ENCODE data around the gene CENPP.
A peak's percentile ranks its signal among the peaks of the same experiment; 100 is the strongest.

The CENPP gene

DNA sequence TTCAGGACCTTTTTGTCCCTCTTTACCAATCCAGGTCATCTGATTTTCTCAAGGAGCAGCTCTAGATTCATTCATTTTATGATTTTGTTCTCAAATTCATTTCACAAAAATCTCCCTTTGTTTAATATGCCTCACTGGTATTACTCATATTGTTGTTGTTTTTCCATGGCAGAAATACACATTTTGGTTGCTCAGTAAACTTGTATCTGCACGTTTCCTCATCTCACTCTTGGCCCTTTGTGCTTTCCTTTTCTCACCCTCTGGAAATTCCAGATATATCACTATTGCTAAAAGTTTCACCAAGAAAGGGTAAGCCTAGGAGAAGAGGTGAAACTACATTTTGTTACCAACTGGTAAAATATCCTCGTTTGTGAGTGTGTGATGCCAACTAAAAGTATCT, 141.8 kb downstream of the CENPP start:
- TF ChIP-seq, protein P1, sequence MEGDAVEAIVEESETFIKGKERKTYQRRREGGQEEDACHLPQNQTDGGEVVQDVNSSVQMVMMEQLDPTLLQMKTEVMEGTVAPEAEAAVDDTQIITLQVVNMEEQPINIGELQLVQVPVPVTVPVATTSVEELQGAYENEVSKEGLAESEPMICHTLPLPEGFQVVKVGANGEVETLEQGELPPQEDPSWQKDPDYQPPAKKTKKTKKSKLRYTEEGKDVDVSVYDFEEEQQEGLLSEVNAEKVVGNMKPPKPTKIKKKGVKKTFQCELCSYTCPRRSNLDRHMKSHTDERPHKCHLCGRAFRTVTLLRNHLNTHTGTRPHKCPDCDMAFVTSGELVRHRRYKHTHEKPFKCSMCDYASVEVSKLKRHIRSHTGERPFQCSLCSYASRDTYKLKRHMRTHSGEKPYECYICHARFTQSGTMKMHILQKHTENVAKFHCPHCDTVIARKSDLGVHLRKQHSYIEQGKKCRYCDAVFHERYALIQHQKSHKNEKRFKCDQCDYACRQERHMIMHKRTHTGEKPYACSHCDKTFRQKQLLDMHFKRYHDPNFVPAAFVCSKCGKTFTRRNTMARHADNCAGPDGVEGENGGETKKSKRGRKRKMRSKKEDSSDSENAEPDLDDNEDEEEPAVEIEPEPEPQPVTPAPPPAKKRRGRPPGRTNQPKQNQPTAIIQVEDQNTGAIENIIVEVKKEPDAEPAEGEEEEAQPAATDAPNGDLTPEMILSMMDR (IDR thresholded peaks at IDR 0.05) = no peak
- DNase-seq (ENCODE audit: low spot score) = no peak
- Histone ChIP-seq H3K4me3 (no peak overlapping the region), H3K27ac (peak overlapping the region in 1 of 2 donors; percentile 58)

DNA sequence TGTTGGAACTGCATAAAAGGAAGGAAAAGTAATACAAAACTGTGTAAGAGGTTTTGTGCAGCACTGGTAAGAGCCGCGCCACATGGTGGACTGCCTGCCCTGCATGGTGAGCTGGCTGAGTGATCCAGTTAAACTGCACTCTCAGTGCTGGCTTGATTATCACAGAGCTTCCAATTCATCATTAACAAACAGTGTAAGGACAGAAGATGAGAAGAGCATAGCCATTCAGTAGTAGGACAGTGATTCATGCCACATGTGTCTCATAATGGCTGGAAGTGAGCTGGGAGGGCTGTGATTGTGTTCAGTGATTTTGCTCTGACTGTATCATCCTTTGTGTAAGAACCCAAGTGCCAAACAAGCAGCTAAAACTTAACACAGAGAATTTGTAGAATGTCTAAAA, 142.5 kb downstream of the CENPP start:
- Histone ChIP-seq H3K4me3 (no peak overlapping the region), H3K27ac (peak overlapping the region in 1 of 2 donors; percentile 58)
- TF ChIP-seq, protein P1 (IDR thresholded peaks at IDR 0.05) = no peak
- DNase-seq (ENCODE audit: low spot score) = no peak

DNA sequence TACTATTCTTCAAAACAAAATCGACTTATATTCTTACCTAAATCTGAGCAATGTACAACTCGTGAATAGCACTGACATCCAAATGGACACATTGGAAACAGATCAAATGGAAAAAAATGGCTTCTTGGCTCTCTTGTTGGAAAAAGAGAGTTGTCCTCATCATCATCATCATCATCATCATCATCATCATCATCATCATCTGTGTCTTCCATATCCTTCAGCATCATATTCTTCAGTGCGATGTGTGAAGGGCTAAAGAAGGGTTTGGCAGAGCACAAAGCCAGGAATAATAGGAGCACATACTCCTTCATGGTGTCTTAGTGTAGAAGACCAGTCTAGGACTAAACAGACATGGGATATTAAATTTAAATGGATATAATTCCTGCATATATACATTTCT, 148.8 kb downstream of the CENPP start:
- no peak overlapping the region for H3K4me3 ChIP-seq
- TF ChIP-seq, protein P1 (IDR thresholded peaks at IDR 0.05) = no peak
- no peak overlapping the region for H3K27ac ChIP-seq
- no peak for DNase-seq (ENCODE audit: low spot score)

DNA sequence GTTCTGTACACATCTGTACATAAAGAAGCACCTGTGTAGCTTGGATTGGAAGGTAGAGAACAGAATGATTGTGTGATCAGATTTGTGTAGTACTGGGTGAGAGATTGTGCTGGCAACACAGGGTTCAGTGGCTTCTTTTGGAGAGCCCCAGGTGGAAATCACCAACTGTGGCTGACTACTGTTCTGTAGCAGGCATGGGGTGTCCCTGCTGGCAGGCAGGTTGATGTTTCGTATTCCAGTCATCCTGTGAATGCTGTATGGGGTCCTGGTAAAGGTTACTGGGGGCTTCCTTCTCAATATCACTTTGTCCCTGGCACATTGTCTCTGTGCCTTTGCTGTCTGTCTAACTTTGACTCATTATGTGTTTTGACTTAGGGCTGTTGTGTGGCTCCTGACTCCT, 151.2 kb downstream of the CENPP start:
- H3K4me3 ChIP-seq = peak overlapping the region; percentile 39
- peak overlapping the region in 1 of 2 donors; percentile 74 for H3K27ac ChIP-seq
- TF ChIP-seq, protein P1 (IDR thresholded peaks at IDR 0.05) = no peak
- DNase-seq (ENCODE audit: low spot score) = no peak

DNA sequence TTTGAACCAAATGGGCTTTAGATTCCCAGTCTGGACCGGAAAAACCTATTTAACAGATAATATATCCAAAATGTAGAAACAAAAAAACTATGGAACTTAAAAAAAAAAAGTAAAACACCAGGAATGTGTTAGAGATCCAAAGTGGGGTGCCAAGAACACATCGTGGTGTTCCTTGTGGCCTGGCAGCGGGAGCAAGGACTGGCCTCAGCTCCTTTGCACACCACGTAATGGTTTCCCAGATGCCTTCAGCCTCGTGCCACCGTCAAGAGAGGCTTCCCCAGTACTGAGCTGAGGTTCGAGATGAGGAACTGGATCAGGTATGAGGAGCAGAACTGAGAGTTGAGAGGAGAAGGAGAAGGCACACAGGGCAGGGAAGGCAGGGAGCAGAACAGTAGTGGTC, 153.0 kb downstream of the CENPP start:
- Histone ChIP-seq H3K4me3 (peak overlapping the region; percentile 32), H3K27ac (peak overlapping the region; percentile 78 to 87)
- TF ChIP-seq, protein P1 (IDR thresholded peaks at IDR 0.05) = no peak
- DNase-seq (ENCODE audit: low spot score) = no peak

DNA sequence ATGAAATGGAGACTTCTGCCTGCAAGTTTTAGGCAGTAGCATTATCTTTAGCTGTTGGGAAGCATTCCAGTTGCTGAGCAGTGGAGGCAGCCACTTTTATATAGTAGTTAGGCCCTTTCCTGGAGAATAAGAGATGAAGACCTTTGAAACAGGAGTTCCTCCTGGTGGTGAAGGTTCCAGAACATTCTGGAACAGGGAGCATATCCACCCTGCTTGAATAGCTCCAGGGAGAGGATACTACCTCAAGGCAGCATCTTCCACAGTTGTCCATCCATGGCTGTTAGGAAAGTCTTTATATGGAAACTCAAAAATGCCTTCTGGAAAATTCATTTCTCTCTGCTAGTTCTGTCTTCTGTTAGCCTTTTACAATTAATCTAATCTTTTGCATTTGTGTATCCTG, 153.6 kb downstream of the CENPP start:
- TF ChIP-seq, protein P1 (IDR thresholded peaks at IDR 0.05) = no peak
- peak overlapping the region; percentile 78 to 87 for H3K27ac ChIP-seq
- H3K4me3 ChIP-seq = peak overlapping the region; percentile 32
- no peak for DNase-seq (ENCODE audit: low spot score)

DNA sequence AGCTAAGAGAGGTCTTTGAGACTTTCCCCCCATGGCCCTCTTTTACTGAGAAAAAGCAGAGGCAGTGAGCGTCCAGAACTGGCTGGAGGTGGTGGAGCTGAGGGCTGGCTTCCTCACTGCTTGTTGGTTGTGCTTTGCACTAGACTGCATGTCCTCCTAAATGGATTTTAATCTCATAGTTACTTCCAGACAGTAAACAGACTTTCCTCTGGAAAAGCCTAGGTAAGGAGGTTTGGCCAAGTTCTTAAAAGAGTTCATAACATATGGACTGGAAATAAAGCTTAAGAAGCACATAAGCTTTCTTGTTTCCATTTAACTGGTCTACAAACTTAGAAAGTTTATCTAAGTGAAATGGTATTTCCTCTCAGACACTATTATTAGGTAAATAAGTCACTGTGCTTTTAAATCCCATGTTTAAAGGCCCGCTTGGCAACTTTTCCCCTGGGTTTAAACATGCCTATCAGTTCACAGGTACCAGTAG, 154.6 kb downstream of the CENPP start:
- Histone ChIP-seq H3K4me3 (peak overlapping the region; percentile 62), H3K27ac (peak overlapping the region; percentile 78 to 87)
- TF ChIP-seq, protein P1 (IDR thresholded peaks at IDR 0.05) = no peak
- DNase-seq (ENCODE audit: low spot score) = no peak

Measured in coronary artery (tissue), 2 donors.